ENCODE measurements around the gene SLC27A1. TPM values are rescaled to one million over a fixed set of nuclear protein-coding genes. Genes with fewer than 3 reads are reported as not detected.
A peak's percentile ranks its signal among the peaks of the same experiment; 100 is the strongest.

The SLC27A1 gene
- polyA plus RNA-seq, 2 donors: 5.4 to 8.7 TPM

- Histone ChIP-seq H3K27ac (ENCODE audit: low read depth in 2 of 2, low read length in 1 of 2) (peak overlapping the region in 1 of 2 donors; percentile 39), H3K4me3 (ENCODE audit: low read depth in 1 of 2, low read length in 2 of 2) (no peak overlapping the region), H3K9me3 (ENCODE audit: control insufficient read depth in 2 of 2, insufficient read depth in 1 of 2, low read depth in 1 of 2, low read length in 1 of 2) (peaks cover 0 to 2% of the 10 kb centered on the region in 2 donors), H3K4me1 (ENCODE audit: control insufficient read depth in 2 of 2, insufficient read depth in 2 of 2, low read length in 1 of 2) (peaks cover 0 to 8% of the 10 kb centered on the region in 2 donors), H3K36me3 (ENCODE audit: control insufficient read depth in 2 of 2, insufficient read depth in 2 of 2, low read length in 1 of 2) (peaks cover 0 to 7% of the 10 kb centered on the region in 2 donors), H3K27me3 (ENCODE audit: control insufficient read depth in 1 of 2, insufficient read depth in 2 of 2, low read length in 2 of 2) (no peaks in the 10 kb centered on the region)
- 48 to 50% methylated on average over 22 to 24 of the region's 24 CpGs for WGBS, 2 donors
These were observed 52.9 kb downstream of the SLC27A1 start for GRCh38 chr19:17522988-17523872.

- peaks cover 0 to 12% of the 10 kb centered on the region in 2 donors for H3K9me3 ChIP-seq (ENCODE audit: control insufficient read depth in 2 of 2, insufficient read depth in 1 of 2, low read depth in 1 of 2, low read length in 1 of 2)
These were observed 54.3 kb downstream of the SLC27A1 start for GRCh38 chr19:17524651-17525050.

GRCh38 chr19:17525141-17525540 is 54.8 kb downstream of the SLC27A1 start:
- Histone ChIP-seq H3K27me3 (ENCODE audit: control insufficient read depth in 1 of 2, insufficient read depth in 2 of 2, low read length in 2 of 2) (no peaks in the 10 kb centered on the region), H3K9me3 (ENCODE audit: control insufficient read depth in 2 of 2, insufficient read depth in 1 of 2, low read depth in 1 of 2, low read length in 1 of 2) (peaks cover 0 to 12% of the 10 kb centered on the region in 2 donors), H3K4me1 (ENCODE audit: control insufficient read depth in 2 of 2, insufficient read depth in 2 of 2, low read length in 1 of 2) (peaks cover 0 to 8% of the 10 kb centered on the region in 2 donors), H3K27ac (ENCODE audit: low read depth in 2 of 2, low read length in 1 of 2) (no peak overlapping the region), H3K36me3 (ENCODE audit: control insufficient read depth in 2 of 2, insufficient read depth in 2 of 2, low read length in 1 of 2) (peaks cover 0 to 7% of the 10 kb centered on the region in 2 donors), H3K4me3 (ENCODE audit: low read depth in 1 of 2, low read length in 2 of 2) (no peak overlapping the region)
- WGBS, 2 donors: 79 to 80% methylated on average over 9 of the region's 9 CpGs

More at GRCh38 chr19:17524651-17525050, 54.3 kb downstream of the SLC27A1 start:
- H3K4me1 ChIP-seq (ENCODE audit: control insufficient read depth in 2 of 2, insufficient read depth in 2 of 2, low read length in 1 of 2): peaks cover 0 to 8% of the 10 kb centered on the region in 2 donors
- H3K27me3 ChIP-seq (ENCODE audit: control insufficient read depth in 1 of 2, insufficient read depth in 2 of 2, low read length in 2 of 2): no peaks in the 10 kb centered on the region
- 93 to 94% methylated on average over 4 of the region's 4 CpGs for WGBS, 2 donors
- peaks cover 0 to 7% of the 10 kb centered on the region in 2 donors for H3K36me3 ChIP-seq (ENCODE audit: control insufficient read depth in 2 of 2, insufficient read depth in 2 of 2, low read length in 1 of 2)
- H3K4me3 ChIP-seq (ENCODE audit: low read depth in 1 of 2, low read length in 2 of 2): no peak overlapping the region
- no peak overlapping the region for H3K27ac ChIP-seq (ENCODE audit: low read depth in 2 of 2, low read length in 1 of 2)

- WGBS, 2 donors: 47 to 49% methylated on average over 16 of the region's 16 CpGs
- no peak overlapping the region for H3K4me3 ChIP-seq (ENCODE audit: low read depth in 1 of 2, low read length in 2 of 2)
- peaks cover 0 to 12% of the 10 kb centered on the region in 2 donors for H3K9me3 ChIP-seq (ENCODE audit: control insufficient read depth in 2 of 2, insufficient read depth in 1 of 2, low read depth in 1 of 2, low read length in 1 of 2)
- no peaks in the 10 kb centered on the region for H3K27me3 ChIP-seq (ENCODE audit: control insufficient read depth in 1 of 2, insufficient read depth in 2 of 2, low read length in 2 of 2)
- peaks cover 0 to 8% of the 10 kb centered on the region in 2 donors for H3K4me1 ChIP-seq (ENCODE audit: control insufficient read depth in 2 of 2, insufficient read depth in 2 of 2, low read length in 1 of 2)
- H3K27ac ChIP-seq (ENCODE audit: low read depth in 2 of 2, low read length in 1 of 2): no peak overlapping the region
- no peaks in the 10 kb centered on the region for H3K36me3 ChIP-seq (ENCODE audit: control insufficient read depth in 2 of 2, insufficient read depth in 2 of 2, low read length in 1 of 2)
These were observed 56.6 kb downstream of the SLC27A1 start for GRCh38 chr19:17526922-17527321.

GRCh38 chr19:17527326-17527725 is 57.0 kb downstream of the SLC27A1 start:
- no peaks in the 10 kb centered on the region for H3K27me3 ChIP-seq (ENCODE audit: control insufficient read depth in 1 of 2, insufficient read depth in 2 of 2, low read length in 2 of 2)
- 68 to 69% methylated on average over 10 of the region's 10 CpGs for WGBS, 2 donors
- H3K4me3 ChIP-seq (ENCODE audit: low read depth in 1 of 2, low read length in 2 of 2): no peak overlapping the region
- H3K9me3 ChIP-seq (ENCODE audit: control insufficient read depth in 2 of 2, insufficient read depth in 1 of 2, low read depth in 1 of 2, low read length in 1 of 2): peaks cover 0 to 12% of the 10 kb centered on the region in 2 donors
- no peak overlapping the region for H3K27ac ChIP-seq (ENCODE audit: low read depth in 2 of 2, low read length in 1 of 2)
- peaks cover 0 to 8% of the 10 kb centered on the region in 2 donors for H3K4me1 ChIP-seq (ENCODE audit: control insufficient read depth in 2 of 2, insufficient read depth in 2 of 2, low read length in 1 of 2)
- no peaks in the 10 kb centered on the region for H3K36me3 ChIP-seq (ENCODE audit: control insufficient read depth in 2 of 2, insufficient read depth in 2 of 2, low read length in 1 of 2)

GRCh38 chr19:17528610-17529009 is 58.3 kb downstream of the SLC27A1 start:
- Histone ChIP-seq H3K36me3 (ENCODE audit: control insufficient read depth in 2 of 2, insufficient read depth in 2 of 2, low read length in 1 of 2) (no peaks in the 10 kb centered on the region), H3K4me1 (ENCODE audit: control insufficient read depth in 2 of 2, insufficient read depth in 2 of 2, low read length in 1 of 2) (peaks cover 0 to under 1% of the 10 kb centered on the region in 2 donors), H3K27ac (ENCODE audit: low read depth in 2 of 2, low read length in 1 of 2) (no peak overlapping the region), H3K9me3 (ENCODE audit: control insufficient read depth in 2 of 2, insufficient read depth in 1 of 2, low read depth in 1 of 2, low read length in 1 of 2) (peaks cover 0 to 12% of the 10 kb centered on the region in 2 donors), H3K27me3 (ENCODE audit: control insufficient read depth in 1 of 2, insufficient read depth in 2 of 2, low read length in 2 of 2) (no peaks in the 10 kb centered on the region), H3K4me3 (ENCODE audit: low read depth in 1 of 2, low read length in 2 of 2) (no peak overlapping the region)
- 91 to 95% methylated on average over 3 of the region's 3 CpGs for WGBS, 2 donors

GRCh38 chr19:17529239-17530158 is 59.2 kb downstream of the SLC27A1 start:
- WGBS, 2 donors: 72% methylated on average over 8 of the region's 8 CpGs
- H3K27ac ChIP-seq (ENCODE audit: low read depth in 2 of 2, low read length in 1 of 2): no peak overlapping the region
- H3K4me3 ChIP-seq (ENCODE audit: low read depth in 1 of 2, low read length in 2 of 2): no peak overlapping the region
- no peaks in the 10 kb centered on the region for H3K36me3 ChIP-seq (ENCODE audit: control insufficient read depth in 2 of 2, insufficient read depth in 2 of 2, low read length in 1 of 2)
- H3K9me3 ChIP-seq (ENCODE audit: control insufficient read depth in 2 of 2, insufficient read depth in 1 of 2, low read depth in 1 of 2, low read length in 1 of 2): peaks cover 0 to 12% of the 10 kb centered on the region in 2 donors
- H3K27me3 ChIP-seq (ENCODE audit: control insufficient read depth in 1 of 2, insufficient read depth in 2 of 2, low read length in 2 of 2): no peaks in the 10 kb centered on the region
- H3K4me1 ChIP-seq (ENCODE audit: control insufficient read depth in 2 of 2, insufficient read depth in 2 of 2, low read length in 1 of 2): no peaks in the 10 kb centered on the region

- Histone ChIP-seq H3K4me1 (ENCODE audit: control insufficient read depth in 2 of 2, insufficient read depth in 2 of 2, low read length in 1 of 2) (no peaks in the 10 kb centered on the region), H3K27me3 (ENCODE audit: control insufficient read depth in 1 of 2, insufficient read depth in 2 of 2, low read length in 2 of 2) (no peaks in the 10 kb centered on the region), H3K27ac (ENCODE audit: low read depth in 2 of 2, low read length in 1 of 2) (no peak overlapping the region), H3K9me3 (ENCODE audit: control insufficient read depth in 2 of 2, insufficient read depth in 1 of 2, low read depth in 1 of 2, low read length in 1 of 2) (peaks cover 0 to 10% of the 10 kb centered on the region in 2 donors), H3K36me3 (ENCODE audit: control insufficient read depth in 2 of 2, insufficient read depth in 2 of 2, low read length in 1 of 2) (no peaks in the 10 kb centered on the region), H3K4me3 (ENCODE audit: low read depth in 1 of 2, low read length in 2 of 2) (no peak overlapping the region)
- WGBS, 2 donors: 26 to 33% methylated on average over 8 of the region's 8 CpGs
These were observed 60.3 kb downstream of the SLC27A1 start for GRCh38 chr19:17530586-17530985.

- 81 to 83% methylated on average over 16 of the region's 16 CpGs for WGBS, 2 donors
- Histone ChIP-seq H3K27me3 (ENCODE audit: control insufficient read depth in 1 of 2, insufficient read depth in 2 of 2, low read length in 2 of 2) (no peaks in the 10 kb centered on the region), H3K36me3 (ENCODE audit: control insufficient read depth in 2 of 2, insufficient read depth in 2 of 2, low read length in 1 of 2) (no peaks in the 10 kb centered on the region), H3K9me3 (ENCODE audit: control insufficient read depth in 2 of 2, insufficient read depth in 1 of 2, low read depth in 1 of 2, low read length in 1 of 2) (peaks cover 0 to 10% of the 10 kb centered on the region in 2 donors), H3K27ac (ENCODE audit: low read depth in 2 of 2, low read length in 1 of 2) (no peak overlapping the region), H3K4me3 (ENCODE audit: low read depth in 1 of 2, low read length in 2 of 2) (no peak overlapping the region), H3K4me1 (ENCODE audit: control insufficient read depth in 2 of 2, insufficient read depth in 2 of 2, low read length in 1 of 2) (no peaks in the 10 kb centered on the region)
These were observed 61.8 kb downstream of the SLC27A1 start for GRCh38 chr19:17532116-17532515.
